NCI-H1417 treated with DMSO at 0.1 percent for 48 hours (cell line): Measurements from ENCODE around the gene TNS1.

ENCODE experiments used
- DNase-seq: peaks from one replicate; lab custom pipeline; 2025; lab: John Stamatoyannopoulos, UW

Gene TNS1

DNA sequence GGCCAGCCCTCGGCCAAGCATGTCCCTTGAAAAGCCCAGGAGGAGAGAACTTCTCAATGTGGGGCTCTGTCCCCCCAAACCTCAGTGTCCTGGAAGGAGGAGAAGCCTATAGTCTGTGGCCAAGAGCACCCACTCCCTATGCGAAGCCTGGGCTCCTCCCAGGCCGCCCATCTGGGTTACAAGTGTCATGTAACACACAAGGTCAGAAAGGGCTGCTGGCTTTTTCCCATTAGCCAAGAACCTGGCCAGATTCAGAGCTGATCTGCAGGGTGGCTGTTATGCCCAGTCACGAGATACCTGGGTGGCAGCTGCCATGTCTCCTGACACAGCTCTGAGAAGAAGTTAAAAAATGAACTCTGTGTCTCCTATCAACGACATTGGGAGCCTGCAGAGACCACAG, 170.7 kb downstream of the TNS1 start:
- DNase-seq, result no peak

DNA sequence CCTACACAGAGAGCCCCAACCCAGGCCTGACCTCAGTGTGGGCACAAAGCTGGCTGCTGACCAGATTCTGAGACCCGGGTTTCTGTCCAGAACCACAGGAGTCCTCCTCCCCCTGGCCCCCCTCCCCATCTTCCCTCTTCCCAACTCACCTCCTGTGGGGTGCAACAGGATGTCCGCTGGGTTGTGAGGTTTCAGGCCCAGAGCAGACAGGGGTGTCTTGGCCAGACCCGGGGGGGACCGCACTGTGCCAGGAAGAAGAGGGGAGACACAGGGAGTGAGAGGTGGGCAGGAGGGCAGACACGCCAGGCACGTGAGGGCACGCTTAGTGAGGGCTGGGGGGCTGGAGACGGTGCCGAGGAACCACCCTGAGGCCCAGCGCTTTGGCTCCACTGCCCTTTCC, 171.5 kb downstream of the TNS1 start:
- no peak for DNase-seq

DNA sequence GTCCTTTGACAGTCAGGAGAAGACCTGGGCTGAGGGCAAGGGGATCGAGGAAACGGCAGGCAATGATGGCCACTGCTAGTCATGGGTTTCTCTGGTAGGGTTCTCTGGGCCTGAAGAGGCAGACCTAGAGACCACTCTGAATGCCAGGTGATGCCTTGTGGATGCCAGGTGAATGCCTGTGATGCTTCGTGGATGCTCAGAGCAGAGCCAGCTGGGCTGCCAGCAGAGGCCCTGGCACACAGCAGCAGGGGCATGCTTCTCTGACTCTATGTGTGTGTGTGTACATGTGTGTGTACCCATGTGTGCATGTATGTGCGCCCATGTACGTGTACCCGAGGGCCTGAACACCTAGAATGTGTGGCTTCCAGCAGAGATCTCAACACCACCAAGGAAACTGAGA, 172.0 kb downstream of the TNS1 start:
- no peak for DNase-seq

DNA sequence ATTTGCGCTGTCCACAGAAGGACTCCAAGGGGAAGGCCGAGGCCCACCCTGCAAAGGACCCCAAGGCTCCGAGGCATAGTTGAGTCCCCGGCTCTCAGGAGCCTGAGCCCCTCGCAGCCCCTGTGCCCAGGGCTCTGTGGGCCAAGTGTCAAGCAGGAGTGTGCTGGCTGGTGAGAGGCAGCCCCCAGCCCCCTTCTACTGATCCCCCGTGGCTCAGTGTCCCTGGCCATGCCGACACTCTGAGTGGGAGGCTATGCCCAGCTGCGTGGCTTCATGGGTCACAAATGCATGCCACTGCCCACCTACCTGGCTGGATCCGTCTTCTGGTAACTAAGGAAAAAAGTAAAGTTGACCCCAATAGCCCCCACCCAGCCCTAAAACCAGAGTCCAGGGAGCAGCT, 172.7 kb downstream of the TNS1 start:
- DNase-seq, result no peak

DNA sequence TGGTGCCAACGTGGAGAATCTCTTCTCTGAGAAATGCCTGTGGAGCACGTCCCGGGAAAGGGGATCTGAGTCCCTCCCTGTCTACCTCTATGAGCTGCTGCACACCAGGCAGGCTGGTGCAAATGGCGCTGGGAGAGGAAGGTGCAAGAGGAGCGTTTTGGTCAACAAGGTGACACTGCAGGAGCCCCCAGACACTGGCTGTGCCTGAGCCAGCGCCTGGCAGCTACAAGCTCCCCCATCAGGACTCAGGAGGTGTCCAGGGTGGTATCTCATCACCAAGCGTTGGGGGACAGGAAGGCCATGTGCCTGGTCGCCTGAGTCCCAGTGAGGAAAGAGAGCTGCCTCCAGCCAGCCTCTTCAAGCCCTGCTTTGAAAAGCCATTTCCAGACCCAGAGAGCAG, 173.4 kb downstream of the TNS1 start:
- no peak for DNase-seq

DNA sequence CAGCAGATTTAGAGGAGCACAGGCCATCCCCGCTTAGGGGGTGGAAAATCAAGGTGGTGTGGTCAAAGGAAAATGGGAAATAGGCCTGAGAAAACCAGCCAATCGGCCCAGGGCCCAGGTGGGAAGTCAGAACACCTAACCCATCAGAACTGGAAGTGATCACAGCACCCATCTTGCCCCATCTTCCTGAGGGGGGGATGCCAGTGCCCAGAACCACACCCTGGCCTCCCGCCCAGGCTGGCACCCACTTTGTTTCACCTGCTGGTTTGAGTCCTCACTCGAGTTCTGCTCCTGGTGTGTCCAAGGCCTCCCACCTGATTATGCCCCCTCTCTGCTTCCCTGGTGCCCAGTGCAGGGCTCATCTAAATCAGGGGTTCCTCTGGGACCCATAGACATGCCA, 174.5 kb downstream of the TNS1 start:
- DNase-seq, result no peak

DNA sequence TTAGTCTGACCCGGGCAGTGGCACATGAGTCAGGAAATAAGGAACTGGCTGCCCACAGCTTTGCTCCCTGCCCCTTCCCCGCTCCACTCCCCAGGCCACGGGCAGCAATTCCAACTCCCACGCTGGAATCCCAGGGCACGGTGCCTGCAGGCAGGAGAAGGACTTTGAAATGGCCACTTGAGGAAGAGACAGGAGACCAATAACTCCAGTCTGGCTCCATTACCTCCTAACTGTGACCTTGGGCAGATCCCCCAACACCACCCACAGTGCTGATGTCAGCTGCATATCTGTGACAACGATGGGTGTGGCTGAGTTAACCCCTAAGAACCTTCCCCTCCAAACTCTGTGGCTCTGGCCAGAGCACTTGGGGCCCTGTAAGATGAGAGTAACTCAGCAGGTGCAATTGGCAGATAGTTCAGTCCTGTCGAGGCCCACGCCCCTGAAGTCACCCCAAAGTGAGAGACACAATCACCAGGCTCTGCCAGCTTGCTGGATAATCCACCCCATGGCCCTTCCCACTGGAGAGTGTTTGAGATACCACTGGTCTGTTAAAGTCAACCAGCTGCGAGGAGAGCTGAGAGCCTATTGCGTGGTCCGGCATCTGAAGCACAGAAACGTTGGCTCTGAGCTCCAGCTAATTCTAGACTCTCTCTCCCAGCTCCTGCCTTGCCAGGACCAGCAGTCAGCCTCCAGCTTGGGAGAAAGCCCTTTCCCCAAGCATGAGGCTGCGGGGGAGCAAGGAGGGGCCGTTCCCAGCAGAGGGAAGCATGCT, 175.2 kb downstream of the TNS1 start:
- DNase-seq, result no peak

DNA sequence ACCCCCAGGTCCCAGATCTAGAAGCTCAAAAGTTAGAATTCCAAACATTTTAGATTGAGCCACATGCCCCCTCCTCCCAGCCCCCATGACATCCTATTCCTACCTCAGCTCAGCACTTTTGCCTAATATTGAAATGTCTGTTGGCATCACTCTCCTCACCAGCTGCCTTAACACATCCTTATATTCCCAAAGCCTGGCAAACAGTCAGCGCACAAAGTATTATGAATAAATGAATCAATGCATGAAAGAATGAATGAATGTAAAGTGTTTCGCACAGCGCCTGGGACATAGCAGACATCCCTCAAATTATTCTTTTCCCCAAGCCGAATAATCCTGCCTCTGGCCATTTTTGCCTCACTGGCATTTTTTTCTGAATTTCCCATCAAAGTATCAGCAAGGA, 175.8 kb downstream of the TNS1 start:
- DNase-seq, result no peak

DNA sequence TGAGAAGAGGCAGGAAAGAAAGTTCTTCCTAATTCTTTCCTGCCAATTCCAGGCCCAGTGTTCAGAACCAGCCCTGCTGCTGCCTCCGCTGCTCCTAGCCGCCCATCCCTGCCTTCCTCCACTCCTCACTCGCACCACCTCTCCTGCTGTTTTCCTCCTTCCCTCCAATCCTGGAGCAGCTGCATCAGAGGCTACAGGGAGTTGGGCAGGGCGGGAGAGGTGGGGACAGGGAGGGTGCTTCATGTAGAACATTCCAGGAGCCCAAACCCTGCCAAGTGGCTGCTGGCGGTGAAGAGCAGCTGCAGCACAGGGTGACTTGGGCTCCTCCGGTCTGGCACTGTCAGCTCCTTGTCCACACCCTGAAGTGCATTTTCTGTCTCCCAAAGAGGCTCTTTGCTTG, 176.3 kb downstream of the TNS1 start:
- DNase-seq, result no peak

DNA sequence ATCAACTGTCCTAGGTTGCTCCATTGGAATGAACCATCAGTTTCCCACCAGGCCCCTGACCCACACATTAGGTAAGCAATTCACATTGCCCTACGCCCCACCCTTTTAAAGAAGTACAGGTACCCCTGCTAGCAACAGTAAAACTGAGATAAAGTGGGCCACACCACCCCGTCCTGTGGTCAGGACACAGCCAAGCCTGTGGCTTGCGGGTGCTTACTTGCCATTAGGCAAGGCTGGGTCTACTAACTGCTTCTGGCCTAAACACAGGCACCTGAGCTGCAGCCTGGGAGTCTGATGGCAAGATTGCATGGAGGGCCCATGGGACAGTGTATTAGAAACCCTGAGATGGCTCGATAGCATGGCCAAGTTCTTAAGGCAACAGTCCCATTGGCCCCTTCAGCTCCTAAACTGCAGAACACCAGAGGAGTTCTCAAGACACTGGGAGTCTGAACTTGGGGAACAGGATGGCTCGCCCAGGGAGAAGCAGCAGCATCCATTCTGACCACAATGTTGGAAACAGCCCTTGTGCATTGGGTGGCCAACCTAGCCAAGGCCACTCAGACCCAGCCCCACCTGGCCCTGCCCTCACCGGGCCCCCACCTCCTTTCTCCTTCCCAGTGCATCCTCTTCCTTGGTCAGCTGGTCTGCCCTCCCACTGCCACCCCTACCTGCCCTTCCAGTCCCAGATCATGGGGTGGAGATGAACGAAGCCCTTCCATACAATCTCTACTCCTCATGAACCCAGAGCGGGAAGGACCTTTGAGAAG, 177.1 kb downstream of the TNS1 start:
- DNase-seq, result no peak

DNA sequence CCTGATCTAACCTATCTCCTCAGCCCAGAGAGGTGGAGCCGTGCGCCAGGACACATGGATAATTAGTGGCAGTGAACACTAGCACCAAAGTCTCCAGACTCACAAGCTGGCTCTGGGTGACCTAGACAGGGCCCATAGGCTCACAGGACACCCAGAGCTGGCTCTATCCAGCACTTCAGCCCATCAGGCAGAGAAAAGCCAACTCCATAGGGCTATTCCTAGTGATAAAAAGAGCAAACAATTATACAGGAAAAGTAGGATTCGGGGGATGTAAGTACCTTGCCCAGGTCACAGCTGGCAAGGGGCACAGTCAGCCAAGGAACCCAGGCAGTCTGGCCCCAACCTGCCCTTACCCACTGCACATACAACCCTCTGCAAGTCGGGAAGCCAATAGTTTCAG, 178.6 kb downstream of the TNS1 start:
- DNase-seq, result no peak

DNA sequence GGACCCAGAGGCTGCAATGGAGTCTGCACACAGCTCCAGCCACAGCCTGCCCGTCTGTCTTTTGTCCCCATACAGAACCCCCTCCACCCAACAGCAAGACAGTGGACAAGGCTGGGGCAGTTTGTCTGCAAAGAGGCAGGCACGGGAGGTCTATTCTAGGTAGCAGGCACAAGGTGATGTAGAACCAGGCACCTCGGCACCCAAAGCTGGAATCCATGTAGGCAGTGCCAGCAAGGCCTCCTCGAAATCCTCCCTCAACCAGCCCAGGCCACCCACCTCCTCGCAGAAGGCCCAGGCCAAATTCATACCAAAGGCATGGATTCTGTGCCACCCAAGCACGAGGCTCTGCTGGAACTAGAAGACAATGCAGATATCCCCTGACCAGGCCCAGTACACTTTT, 179.2 kb downstream of the TNS1 start:
- DNase-seq, result no peak

DNA sequence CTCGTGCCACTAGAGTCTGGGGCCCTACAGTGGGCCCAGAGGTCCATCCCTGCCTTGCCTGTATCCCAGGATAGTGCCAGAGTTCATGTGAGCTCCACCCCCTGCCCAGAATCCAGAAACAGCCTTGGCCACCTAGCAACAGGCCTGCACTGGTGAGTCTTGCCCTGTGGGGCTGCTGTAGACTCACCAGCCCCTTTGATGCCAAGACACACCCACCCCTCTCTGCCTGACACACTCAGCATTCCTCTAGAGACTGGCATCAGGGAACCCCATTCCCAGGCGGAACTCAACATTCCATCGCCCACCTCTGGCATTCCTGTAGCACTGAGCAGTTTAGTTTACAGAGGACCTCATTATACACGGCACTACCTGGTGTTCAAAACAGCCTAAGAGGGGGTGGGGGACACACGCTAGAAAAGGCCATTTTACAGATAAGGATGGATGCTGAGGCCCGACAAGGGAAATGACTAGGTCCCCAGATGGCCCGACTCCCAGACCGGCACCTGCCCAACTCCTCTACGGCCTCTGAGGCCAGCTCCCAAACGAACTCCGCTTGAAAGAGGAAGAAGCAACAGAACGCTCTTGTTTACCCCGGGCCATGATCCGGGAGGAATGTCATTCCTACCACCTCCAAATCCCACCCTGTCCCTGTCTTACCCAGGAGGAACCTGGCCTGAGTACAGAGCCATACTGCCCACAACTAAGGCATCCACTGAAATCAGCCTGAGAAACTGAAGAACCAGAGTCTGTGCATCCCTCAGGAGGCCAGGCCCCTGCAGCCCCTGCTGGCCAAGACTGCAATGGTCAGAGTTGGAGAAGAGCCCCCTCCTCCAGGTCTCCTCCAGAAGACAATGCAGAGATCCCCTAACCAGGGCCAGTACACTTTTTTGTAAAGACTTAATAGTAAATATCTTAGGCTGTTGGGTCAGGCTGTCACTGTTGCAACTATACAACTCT, 180.2 kb downstream of the TNS1 start:
- no peak for DNase-seq

DNA sequence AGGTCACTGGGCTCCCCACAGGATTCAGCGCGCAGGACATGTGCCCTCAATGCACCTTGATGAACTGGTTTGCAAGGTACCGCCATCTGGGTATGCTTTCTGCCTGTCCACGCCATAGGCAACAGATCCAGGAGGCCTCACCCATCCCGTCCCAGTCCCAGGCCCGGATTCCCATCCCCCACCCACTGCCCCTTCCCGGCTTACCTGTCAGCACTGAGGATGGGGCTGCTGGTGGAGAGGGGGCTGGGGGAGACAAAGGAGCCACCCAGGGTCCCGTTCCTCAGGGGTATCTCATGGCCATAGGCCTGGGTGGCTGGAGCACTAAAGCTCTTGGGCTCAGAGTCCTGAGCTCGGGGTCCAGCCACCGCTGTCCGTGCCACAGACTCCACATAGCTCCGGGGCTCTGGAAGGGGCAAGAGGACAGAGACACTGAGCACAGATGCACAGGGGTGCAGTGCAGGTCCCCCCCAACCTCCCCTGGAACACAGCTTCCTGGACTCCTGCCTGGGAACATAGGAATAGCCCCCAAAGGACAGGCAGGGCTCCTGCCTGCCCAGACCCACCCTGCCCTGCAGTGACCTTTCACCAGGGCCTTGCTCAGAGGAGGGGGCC, 181.2 kb downstream of the TNS1 start:
- DNase-seq, result no peak

DNA sequence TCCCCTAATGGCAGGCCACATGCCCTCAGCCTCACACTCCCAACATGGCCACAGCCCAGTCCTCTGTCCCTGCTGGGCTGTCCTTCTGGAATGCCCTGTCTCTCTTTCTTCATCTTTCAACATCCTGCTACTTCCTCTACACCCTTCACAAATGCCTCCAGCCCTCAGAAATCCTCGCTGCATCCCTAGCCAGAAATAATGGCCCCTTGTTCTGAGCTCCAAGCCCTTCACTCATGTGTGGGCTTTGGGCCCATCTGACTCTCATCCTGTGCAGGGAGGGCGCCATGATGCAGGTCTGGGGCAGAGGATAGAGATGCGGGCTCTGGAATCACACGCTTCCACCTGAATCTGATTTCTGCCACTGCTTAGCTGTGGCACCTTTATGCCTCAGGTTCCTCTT, 181.9 kb downstream of the TNS1 start:
- no peak for DNase-seq

DNA sequence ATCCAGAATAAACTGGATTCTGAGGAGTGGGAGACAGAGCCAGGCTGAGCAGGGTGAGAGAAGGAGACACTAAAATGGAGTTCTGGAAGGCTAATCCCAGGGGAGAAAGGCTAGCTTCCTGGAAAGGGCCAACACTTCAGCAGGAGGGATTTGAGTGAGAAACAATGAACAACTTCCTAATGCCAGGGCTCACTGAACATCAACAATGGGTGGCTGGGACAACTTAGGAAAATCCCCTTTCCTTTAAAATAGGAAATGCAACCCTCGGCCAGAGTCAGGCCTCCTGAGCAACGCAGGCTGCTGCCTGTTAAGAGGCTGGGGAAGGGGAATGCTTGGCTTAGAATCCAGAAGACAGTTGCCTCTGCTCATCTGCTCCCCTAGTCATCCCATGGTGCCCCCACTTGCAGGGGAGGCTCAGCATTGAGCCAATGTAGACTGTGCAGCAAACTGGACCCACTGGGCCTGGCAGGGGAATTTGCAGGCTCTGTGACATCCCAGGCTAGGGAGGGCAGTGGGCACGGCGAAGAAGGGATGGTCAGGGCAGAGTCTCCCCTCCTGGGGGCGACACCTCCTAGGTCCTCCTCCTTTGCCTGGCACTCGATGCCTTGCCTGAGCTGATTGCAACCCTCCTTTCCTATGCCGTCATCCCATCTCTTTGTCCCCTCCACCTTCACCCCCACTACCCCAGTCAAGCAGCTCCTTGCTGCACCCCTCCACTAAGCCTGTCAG, 182.5 kb downstream of the TNS1 start:
- DNase-seq, result no peak

DNA sequence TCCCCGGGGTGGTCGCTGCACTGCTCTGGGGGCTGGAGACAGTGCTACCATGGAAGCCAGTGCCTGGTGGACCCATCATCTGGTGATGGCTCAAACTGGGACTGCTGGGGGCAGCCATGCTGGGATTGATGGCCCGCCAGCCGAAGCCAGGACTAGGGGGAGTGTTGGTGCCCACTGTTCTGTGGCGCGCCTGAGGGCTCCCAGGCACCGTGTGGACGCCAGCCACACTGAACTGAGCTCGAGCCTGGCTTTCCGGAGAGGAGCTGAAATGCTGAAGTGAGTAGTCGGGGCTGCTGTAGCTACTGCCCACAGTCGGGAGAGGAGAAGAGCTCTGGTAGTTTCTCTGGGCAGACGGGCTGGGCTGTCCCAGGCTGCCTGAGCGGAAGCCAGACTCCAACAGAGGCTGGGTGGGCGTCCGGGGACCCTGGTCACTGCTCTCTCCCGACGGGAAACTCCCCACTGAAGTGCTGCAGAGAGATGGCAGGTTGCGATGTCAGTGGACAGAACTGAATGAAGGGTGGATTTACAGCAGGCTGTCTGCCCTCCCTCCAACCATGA, 184.4 kb downstream of the TNS1 start:
- no peak for DNase-seq

DNA sequence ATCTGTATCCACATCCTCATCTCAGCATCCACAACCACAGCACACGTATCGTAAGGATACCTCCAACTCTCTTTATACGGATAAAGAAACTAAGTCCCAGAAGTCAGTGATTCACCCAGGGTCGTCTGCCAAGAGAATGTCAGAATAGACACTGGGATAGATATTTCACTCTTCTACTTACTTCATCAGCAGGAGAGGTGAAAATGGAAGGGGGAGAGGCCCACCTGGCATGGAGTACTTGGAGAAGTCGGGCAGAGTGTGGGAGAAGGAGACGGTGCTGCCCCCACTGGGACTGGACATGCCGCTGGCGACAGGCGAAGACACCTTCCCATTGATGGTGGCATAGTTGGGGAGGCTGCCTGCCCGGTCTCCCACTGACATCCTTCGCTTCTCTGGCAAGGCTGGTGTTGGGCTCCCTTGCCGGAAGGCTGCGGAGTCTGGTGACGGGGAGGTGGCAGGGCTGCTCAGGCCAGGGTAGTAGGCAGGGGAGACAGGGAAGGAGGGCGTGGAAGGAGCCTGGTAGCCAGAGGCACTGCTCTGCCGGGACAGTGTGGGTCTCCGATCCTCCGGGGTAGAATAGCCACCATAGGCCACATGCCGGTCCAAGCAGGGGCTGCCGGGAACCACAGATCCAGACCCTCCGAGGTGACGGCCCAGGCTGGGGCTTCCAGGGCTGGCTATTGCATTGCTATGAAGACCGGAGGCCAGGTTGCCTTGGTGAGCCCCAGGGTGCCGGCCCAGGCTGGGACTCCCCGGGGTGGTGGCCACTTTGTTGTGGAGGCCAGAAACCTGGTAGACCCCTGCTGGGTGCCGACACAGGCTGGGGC, 185.1 kb downstream of the TNS1 start:
- no peak for DNase-seq

DNA sequence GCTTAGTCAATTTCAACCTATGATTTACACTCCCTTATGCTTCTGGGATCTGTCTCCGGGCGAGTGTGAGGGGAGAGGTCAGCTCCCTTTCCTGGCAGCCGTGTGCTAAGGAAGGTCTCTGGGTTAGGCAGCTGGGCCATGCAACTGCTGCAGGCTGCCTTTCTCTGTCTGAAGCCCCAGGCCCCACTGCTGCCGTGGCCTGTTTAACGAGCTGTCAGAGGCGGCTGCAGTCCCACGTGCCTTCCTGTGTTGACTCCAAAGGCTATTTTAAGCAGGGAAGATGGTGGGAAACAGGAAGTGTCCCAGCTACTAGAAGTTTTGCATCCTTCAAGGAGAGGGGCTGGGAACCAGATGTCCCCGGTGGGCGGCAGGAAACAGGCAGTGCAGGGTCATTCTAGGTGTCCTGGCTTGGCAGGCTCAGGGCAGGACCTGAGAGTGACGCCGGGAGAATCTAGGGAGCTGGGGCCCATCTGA, 186.4 kb downstream of the TNS1 start:
- DNase-seq, result no peak

DNA sequence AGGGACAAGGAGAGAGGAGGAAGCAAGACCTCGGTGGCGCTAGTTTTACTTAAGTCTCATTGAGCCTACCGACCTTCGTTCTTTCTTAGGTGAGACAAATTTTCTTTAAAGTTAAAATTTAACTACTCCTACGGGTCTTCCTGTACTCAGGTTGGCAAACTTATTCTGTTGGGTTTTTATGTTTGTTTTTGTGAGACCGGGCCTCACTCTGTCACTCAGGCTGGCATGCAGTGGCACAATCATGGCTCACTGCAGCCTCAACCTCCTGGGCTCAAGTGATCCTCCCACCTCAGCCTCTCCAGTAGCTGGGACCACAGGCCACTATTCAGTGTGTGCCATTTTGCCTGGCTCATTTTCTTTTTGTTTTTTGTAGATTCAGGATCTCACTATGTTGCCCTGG, 189.0 kb downstream of the TNS1 start:
- no peak for DNase-seq
